ENCODE data around the gene PACS1. TPM values are rescaled to one million over a fixed set of nuclear protein-coding genes. Genes with fewer than 3 reads are reported as not detected.

PACS1 gene
- total RNA-seq, 3 donors from 2014 or later = 37.9 to 40.6 (median 38.6) TPM

DNA sequence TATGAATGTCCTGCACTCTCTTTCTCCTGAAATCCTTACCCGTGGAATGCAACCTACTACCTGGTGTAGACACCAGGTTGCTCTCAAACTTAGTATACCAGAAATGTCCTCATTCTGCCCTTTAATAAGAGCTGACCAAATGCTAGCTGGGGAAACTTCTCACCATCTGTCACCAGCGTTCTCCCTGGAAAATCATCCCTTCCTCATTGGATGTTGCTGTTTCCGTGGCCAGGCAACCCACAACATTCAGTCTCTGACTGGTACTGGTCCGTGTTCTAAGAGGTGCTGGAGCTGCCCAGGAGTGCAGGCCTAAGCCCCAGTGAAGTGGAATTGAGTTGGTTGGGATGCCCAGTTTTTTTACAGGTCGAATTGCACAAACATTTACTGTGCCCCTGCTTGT lies 157.6 kb downstream of the PACS1 start:
- Histone ChIP-seq H3K4me1 (no peaks in the 10 kb centered on the region), H3K9me3 (no peaks in the 10 kb centered on the region), H3K27ac (no peak overlapping the region), H3K4me3 (no peak overlapping the region), H3K27me3 (no peaks in the 10 kb centered on the region), H3K36me3 (no peaks in the 10 kb centered on the region)
- no peak for TF ChIP-seq POLR2AphosphoS5 (IDR thresholded peaks at IDR 0.05)
- TF ChIP-seq, protein P1, sequence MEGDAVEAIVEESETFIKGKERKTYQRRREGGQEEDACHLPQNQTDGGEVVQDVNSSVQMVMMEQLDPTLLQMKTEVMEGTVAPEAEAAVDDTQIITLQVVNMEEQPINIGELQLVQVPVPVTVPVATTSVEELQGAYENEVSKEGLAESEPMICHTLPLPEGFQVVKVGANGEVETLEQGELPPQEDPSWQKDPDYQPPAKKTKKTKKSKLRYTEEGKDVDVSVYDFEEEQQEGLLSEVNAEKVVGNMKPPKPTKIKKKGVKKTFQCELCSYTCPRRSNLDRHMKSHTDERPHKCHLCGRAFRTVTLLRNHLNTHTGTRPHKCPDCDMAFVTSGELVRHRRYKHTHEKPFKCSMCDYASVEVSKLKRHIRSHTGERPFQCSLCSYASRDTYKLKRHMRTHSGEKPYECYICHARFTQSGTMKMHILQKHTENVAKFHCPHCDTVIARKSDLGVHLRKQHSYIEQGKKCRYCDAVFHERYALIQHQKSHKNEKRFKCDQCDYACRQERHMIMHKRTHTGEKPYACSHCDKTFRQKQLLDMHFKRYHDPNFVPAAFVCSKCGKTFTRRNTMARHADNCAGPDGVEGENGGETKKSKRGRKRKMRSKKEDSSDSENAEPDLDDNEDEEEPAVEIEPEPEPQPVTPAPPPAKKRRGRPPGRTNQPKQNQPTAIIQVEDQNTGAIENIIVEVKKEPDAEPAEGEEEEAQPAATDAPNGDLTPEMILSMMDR (IDR thresholded peaks at IDR 0.05) = no peak
- TF ChIP-seq POLR2A (IDR thresholded peaks at IDR 0.05) = no peak
- intact Hi-C loops (cut with DNase I; ENCODE audit: low total_unique reads) = no loop called here
- DNase-seq (ENCODE audit: low spot score in 2 of 2) = no peak

DNA sequence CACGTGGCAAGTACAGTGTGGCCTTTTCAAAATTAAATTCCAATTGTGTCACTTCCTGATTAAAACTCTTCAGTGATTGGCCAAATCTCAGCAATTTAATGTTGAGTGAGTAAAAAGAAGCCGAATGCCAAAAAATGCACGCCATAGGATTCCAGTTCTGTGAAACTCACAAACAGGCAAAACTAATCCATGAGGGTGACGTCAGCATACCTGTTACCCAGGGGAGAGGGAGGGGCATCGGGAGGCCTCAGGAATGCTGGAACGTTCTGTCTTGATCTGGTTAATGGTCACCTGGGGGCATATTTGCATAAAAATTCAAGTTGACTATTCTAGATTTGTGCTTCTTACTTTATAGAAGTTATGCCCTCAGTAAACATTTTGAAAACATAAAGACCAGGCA lies 158.4 kb downstream of the PACS1 start:
- no peak overlapping the region for H3K27ac ChIP-seq
- no peaks in the 10 kb centered on the region for H3K36me3 ChIP-seq

DNA sequence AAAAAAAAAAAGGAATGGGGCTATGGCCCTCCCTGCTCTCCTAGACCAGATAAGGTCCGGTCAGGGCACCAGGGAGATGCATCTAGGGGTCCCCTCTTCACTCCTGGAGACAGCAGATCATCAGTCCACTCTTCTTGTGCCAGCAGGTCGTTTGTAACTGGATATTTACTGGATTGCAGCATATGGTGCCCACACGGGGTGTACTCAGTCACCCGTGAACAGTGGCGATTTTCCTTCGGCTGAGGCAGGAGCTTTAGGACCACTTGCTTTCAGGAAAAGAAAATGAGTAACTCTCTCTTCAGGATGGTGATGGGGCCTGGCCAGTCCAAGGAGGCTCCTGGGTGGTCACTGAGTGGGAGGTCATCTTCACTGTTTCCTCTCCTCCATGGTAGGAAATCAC lies 160.1 kb downstream of the PACS1 start:
- intact Hi-C loops (cut with DNase I; ENCODE audit: low total_unique reads) = no loop called here
- H3K36me3 ChIP-seq = no peaks in the 10 kb centered on the region
- H3K27ac ChIP-seq = no peak overlapping the region
- H3K27me3 ChIP-seq = no peaks in the 10 kb centered on the region
- no peaks in the 10 kb centered on the region for H3K4me1 ChIP-seq
- DNase-seq (ENCODE audit: low spot score in 2 of 2) = no peak
- H3K9me3 ChIP-seq = no peaks in the 10 kb centered on the region
- TF ChIP-seq, protein P1 (IDR thresholded peaks at IDR 0.05) = no peak
- no peak for TF ChIP-seq POLR2A (IDR thresholded peaks at IDR 0.05)
- no peak for TF ChIP-seq POLR2AphosphoS5 (IDR thresholded peaks at IDR 0.05)
- no peak overlapping the region for H3K4me3 ChIP-seq

More for the DNA sequence above, 158.4 kb downstream of the PACS1 start:
- H3K4me3 ChIP-seq = no peak overlapping the region
- no peak for DNase-seq (ENCODE audit: low spot score in 2 of 2)
- TF ChIP-seq POLR2A (IDR thresholded peaks at IDR 0.05) (no peak), POLR2AphosphoS5 (IDR thresholded peaks at IDR 0.05) (no peak)
- TF ChIP-seq, protein P1 (IDR thresholded peaks at IDR 0.05) = no peak
- intact Hi-C loops (cut with DNase I; ENCODE audit: low total_unique reads) = no loop called here
- no peaks in the 10 kb centered on the region for H3K4me1 ChIP-seq
- no peaks in the 10 kb centered on the region for H3K9me3 ChIP-seq
- H3K27me3 ChIP-seq = no peaks in the 10 kb centered on the region

DNA sequence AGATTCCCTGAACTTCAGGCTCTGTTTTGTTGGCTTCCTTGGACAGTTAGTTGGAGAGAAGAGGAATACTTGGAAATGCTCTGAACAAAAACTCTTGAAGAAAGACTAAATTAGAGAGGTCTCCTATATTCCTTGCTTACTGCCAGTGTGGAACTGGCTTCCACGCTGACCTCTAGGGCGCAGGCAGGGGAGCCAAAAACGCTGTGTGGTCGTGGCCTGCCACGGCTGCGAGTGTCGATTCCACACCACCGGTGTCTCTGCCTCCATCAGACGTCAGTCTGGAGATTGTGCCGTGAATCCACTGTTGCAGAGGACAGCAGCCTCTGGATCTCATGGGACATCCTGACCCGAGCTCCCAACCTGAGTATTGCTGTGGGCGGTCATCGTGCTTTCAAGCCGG lies 160.9 kb downstream of the PACS1 start:
- TF ChIP-seq, protein P1 (IDR thresholded peaks at IDR 0.05) = no peak
- Histone ChIP-seq H3K4me3 (no peak overlapping the region), H3K36me3 (no peaks in the 10 kb centered on the region), H3K4me1 (no peaks in the 10 kb centered on the region), H3K9me3 (no peaks in the 10 kb centered on the region), H3K27ac (no peak overlapping the region), H3K27me3 (no peaks in the 10 kb centered on the region)
- DNase-seq (ENCODE audit: low spot score in 2 of 2) = no peak
- intact Hi-C loops (cut with DNase I; ENCODE audit: low total_unique reads) = no loop called here

DNA sequence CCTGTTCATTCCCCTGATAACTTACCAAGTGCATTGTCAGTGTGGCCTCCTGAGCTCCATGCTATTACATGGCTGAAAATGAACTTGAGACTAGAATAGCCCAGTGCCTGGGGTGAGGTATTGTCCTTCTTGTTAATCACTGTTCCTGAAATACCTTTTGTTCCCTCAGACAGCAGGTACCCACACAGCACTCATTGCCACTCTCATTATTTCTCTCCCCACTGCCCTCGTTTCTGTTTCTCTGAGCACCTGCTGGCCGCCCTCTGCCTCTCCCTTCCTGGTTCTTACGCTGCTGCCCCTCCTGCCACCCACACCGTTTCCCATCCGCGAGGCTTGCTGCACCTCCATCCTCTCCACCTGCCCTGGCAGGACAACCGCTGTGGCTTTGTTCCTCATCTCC lies 161.5 kb downstream of the PACS1 start:
- TF ChIP-seq, protein P1 (IDR thresholded peaks at IDR 0.05) = no peak
- no peak for TF ChIP-seq POLR2AphosphoS5 (IDR thresholded peaks at IDR 0.05)
- no peak for TF ChIP-seq POLR2A (IDR thresholded peaks at IDR 0.05)
- Histone ChIP-seq H3K27me3 (no peaks in the 10 kb centered on the region), H3K9me3 (no peaks in the 10 kb centered on the region), H3K4me1 (no peaks in the 10 kb centered on the region), H3K27ac (no peak overlapping the region), H3K36me3 (no peaks in the 10 kb centered on the region), H3K4me3 (no peak overlapping the region)
- DNase-seq (ENCODE audit: low spot score in 2 of 2) = no peak
- intact Hi-C loops (cut with DNase I; ENCODE audit: low total_unique reads) = no loop called here

All from breast epithelium (tissue), 4 donors.